Activated T-cell treated with anti-CD3 and anti-CD28 coated beads for 4 hours (primary cell): ENCODE measurements around the gene PNLIP.

Experiments
- DNase-seq: peaks from one replicate; pipeline ENCODE4 v3.0.0-alpha.2; 2020

The PNLIP gene

GRCh38 chr10:116587878-116588591 lies 42.3 kb downstream of the PNLIP start:
- DNase-seq, result no peak

DNA sequence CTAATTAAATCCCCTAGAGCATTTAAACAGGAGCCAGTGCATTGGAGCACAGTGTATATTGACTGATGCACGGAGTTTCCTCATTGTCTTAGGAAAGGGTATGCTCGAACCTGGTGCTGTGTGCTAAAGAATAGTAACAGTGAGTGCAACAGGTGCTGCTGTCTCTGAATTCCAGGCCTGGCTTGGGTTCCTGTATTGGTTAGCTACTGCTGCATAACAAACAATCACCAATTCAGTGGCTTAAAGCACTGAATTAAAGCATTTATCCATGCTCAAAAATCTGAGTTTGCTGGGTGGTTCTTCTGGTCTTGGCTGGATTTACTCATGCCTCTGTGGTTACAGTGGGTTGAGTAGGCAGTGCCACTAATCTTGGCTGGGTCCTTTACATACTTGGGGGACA lies 43.3 kb downstream of the PNLIP start:
- no peak for DNase-seq

DNA sequence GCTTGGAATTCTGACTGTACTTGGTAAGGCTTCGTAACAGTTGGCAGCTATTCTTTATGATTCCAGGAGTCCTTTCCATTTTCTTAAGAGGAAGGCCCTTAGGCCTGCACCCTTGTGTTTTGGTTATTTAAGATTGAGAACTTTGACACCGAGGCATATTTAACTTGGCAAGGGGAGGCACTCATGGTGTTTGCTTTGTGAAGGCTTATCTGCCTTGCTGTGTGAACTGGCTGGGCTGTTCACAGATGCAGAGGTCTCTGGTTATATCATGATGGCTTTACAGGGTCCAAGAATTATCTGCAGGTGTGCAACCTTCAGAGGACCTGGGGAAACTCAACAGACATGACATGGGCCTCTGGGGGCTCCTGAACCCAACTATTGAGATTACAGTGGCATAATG lies 44.2 kb downstream of the PNLIP start:
- DNase-seq, result no peak

GRCh38 chr10:116590590-116591444 lies 45.1 kb downstream of the PNLIP start, which contains the start of gene PNLIPRP1:
TSS of gene PNLIPRP1 (plus strand) at chr10:116590959. CDS start at chr10:116591130, 171 bp downstream.
- no peak for DNase-seq

GRCh38 chr10:116593139-116593740 lies 47.5 kb downstream of the PNLIP start:
- DNase-seq, result no peak

DNA sequence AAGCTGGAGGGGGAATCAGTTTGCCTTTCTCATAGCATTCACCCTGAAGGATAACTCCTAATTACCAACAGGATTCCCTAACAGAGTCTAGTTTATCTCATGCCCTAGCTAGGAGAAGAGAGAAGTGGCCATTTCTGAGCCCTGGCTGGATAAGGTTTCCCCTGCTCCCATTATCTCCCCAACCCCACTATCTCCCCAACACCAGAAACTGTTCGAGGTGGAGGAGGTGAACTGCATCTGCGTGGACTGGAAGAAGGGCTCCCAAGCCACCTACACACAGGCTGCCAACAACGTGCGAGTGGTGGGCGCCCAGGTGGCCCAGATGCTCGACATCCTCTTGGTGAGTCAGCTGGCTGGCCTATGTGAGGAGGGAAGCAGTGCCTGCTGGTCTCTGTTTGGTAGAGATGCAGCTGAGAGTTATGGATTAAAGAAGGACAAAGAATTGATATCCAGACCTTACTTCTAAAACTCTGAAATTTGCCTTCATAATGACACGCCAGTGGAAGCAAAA lies 48.8 kb downstream of the PNLIP start:
- DNase-seq, result no peak

DNA sequence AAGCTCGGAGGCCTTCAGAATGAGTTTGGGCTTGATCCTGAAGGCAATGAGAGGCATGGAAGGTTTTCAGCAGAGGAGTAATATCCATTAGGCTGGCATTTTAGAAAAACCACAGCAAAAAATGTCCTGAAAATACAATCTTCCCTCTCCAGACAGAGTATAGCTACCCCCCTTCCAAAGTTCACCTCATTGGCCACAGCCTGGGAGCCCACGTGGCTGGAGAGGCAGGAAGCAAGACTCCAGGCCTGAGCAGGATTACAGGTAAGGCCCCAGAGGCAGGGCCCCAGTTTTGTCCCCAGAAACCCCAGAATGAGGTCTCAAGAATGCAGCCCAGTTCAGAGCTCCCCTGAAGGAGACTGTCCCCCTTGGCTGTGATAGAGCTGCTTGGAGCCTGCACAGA lies 50.3 kb downstream of the PNLIP start:
- DNase-seq, result no peak

GRCh38 chr10:116597543-116597942 lies 51.8 kb downstream of the PNLIP start:
- no peak for DNase-seq

DNA sequence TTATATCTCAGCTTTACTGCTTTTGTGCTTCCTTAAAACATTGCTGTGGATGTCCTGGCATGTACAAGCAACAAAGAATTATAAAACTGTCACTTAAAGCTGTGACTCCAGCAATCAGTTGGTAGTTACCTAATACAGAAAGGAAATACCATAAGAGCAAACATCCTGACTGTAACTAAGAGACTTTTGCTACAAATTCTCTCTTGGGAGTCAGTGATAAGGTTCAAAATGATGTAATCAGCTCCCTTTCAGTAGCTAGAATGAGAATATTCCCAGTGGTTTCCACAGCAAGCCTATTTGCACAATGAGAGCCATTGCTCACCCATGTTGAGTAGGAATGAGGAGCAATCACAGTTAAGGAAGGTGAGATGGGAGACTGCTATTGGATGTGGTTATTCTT lies 52.6 kb downstream of the PNLIP start:
- no peak for DNase-seq

- DNase-seq, result no peak
Measured at GRCh38 chr10:116599991-116600390, 54.3 kb downstream of the PNLIP start.

GRCh38 chr10:116602648-116603400 lies 57.1 kb downstream of the PNLIP start:
- DNase-seq, result no peak

DNA sequence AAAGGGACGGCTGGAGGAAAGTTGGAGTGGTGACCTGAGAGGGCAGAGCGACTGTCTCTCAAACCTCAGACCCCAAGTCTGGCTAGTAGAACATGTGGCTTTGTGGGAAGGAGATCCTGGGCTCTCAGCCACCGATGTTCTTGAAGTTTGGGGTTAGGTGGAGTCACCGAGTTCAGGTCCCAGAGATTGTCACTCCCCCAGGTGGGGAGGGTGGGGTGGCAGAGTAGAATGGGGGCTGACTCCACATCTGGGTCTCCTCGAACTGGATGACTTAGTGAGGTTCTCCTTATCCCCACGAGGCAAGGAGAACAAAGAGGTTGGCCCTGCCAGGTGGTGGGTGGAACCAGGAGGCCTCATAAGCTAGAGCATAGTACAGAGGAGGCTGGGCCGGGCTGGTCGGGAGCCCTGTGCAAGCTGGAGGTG lies 60.3 kb downstream of the PNLIP start:
- DNase-seq, result no peak

DNA sequence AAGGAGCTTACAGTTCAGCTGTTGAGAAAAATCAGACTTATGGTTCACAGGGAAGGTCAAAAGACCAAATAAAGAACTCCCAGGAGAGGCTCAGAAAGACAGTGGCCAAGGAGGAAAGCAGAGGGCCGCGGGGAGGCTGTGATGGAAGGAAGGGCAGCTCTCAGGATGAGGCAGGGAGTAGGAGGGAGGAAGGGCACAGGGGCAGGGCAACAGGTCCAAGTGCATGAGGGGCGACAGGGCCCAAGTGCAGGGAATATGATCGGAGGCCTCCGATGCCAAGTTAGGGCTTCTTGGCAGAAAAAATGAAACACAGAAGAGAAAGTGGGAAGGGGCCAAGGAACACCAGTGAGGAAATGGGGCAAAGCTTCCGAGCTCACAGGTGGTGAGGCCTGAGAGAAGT lies 61.6 kb downstream of the PNLIP start:
- DNase-seq, result no peak

GRCh38 chr10:116608686-116609594 lies 63.2 kb downstream of the PNLIP start:
- DNase-seq, result no peak

DNA sequence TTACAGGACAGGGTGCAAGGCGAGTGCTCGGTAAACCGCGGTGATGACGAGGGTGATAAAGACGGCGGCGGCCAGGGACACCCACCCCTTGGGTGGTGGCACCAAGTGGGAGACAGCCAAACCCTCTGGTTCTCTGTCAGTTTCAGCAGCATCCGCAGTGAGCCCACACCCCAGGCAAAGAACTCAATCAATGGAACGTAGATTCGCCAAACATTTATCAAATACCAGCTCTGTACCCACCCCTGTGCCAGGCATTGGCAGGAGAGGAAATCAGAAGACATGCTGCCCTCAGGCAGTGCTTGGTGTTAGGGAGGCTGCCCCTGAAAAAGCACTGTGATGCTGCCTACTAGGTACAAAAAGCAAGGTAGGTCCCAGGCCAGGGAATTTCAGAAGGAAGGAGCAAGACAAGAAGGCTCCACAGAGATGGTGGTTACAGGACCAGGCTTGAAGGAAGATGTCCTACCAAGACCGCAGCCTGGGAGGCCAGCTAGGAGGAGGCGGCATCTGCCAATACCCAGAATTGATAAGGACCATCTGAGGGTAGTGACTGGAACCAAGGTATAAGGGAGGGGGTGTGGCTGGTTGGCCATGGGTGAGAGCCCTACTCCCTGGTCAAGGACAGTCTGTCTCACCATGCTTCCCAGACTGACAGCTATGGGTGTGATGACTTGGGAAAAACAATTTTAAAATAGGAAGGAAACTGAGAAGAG lies 64.9 kb downstream of the PNLIP start:
- DNase-seq, result no peak

- no peak for DNase-seq
Measured at GRCh38 chr10:116611153-116611545, 65.4 kb downstream of the PNLIP start.

GRCh38 chr10:116612107-116612769 lies 66.5 kb downstream of the PNLIP start:
- DNase-seq, result no peak

GRCh38 chr10:116613471-116613870 lies 67.7 kb downstream of the PNLIP start:
- DNase-seq, result no peak

DNA sequence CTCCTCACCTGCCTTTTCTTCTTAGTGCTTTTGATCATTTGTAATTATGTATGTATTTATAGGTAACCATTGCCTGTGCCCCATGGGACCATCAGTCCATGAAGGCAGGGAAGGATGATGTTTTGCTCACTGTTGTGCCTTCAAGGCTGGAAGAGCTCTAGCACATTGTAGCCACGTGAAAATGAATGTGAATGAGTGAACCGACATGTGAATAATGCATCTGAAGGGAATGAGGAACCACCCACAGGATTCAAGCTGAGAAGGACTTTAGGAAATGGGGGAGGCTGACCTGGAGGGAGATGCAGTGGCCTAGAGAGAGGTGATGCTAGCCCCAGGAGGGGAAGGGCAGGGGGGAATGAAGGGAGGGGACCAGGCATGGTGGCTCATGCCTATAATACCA lies 69.1 kb downstream of the PNLIP start:
- DNase-seq, result no peak

- no peak for DNase-seq
Measured at GRCh38 chr10:116615199-116615776, 69.6 kb downstream of the PNLIP start.
